K562 (cell line): Measurements from ENCODE around the gene RNF227. TPM values are rescaled to one million over a fixed set of nuclear protein-coding genes. Genes with fewer than 3 reads are reported as not detected.

Experiments
- E2F8 ChIP-seq: fragments of 450-650 bp; IDR thresholded peaks from 2 replicates; pipeline ENCODE4 v1.7.1; 2018; ENCODE audit warnings: mild to moderate bottlenecking, low read depth; ENCODE audit not compliant: partially characterized antibody
- GATAD2B ChIP-seq: fragments of 450-650 bp; IDR thresholded peaks from 2 replicates; pipeline ENCODE4 v1.6.1; 2017; ENCODE audit warnings: mild to moderate bottlenecking, borderline replicate concordance
- MGA ChIP-seq: fragments of 450-650 bp; IDR thresholded peaks from 2 replicates; pipeline ENCODE4 v1.6.1; 2016; ENCODE audit warnings: mild to moderate bottlenecking, moderate library complexity
- NRF1 ChIP-seq, 2 experiments: fragments of 450-650 bp; IDR thresholded peaks in 1 of 2; conservative IDR thresholded peaks in 1 of 2; 2 replicates each; pipeline ENCODE4 v1.6.1; 2014; ENCODE audit warnings: mild to moderate bottlenecking in 2 of 2
- PYGO2 ChIP-seq: fragments of 450-650 bp; IDR thresholded peaks from 2 replicates; pipeline ENCODE4 v1.6.1; 2016; ENCODE audit warnings: mild to moderate bottlenecking, missing genetic modification characterization, moderate library complexity, missing compliant biosample characterization
- RBM39 ChIP-seq: fragments of 200-400 bp; formaldehyde crosslinking; optimal IDR thresholded peaks from 2 replicates; pipeline ENCODE3; 2018; ENCODE audit warnings: low read depth, low read length
- ZBTB11 ChIP-seq, 3 experiments: fragments of 200-800 bp in 1 of 3; fragments of 250-450 bp in 1 of 3; fragments of 450-650 bp in 1 of 3; sonication (Bioruptor Pico) in 1 of 3; sonication (Bioruptor generic) in 1 of 3; formaldehyde crosslinking in 1 of 3; IDR thresholded peaks; 2 replicates each; pipeline versions ENCODE4 v1.6.1 to v1.8.0; 2016 to 2022; ENCODE audit warnings: mild to moderate bottlenecking in 2 of 3, missing genetic modification characterization in 2 of 3, missing compliant biosample characterization in 1 of 3, moderate library complexity in 1 of 3
- polyA plus RNA-seq, 8 experiments: library from polyadenylated mRNA; depleted of rRNA in 4 of 8; stranded (reverse) in 5 of 8; unstranded in 3 of 8; fragments of >200 nt; fragmentation: Nextera tagmentation in 2 of 8; fragmentation: Illumina TruSeq in 1 of 8; extraction: Ambion mirVana in 2 of 8; extraction: Trizol in 1 of 8; gene quantifications; 2 replicates each; pipeline versions ENCODE4 v1.2.1 to v1.2.3, GENCODE V29; 2011 to 2014; ENCODE audit warnings: inconsistent platforms in 1 of 8, missing spikeins in 1 of 8
- total RNA-seq, 7 experiments: library from RNA; depleted of rRNA in 6 of 7; stranded (reverse); fragments of >200 nt in 6 of 7; fragmentation: Illumina TruSeq in 2 of 7; extraction: Trizol in 2 of 7; gene quantifications; 2 replicates each; pipeline versions ENCODE4 v1.2.1 to v1.2.3, GENCODE V29; 2011 to 2021; ENCODE audit warnings: low replicate concordance in 1 of 7

Gene RNF227
- total and polyA plus RNA-seq, 9 of the 15 experiments (the other 6 are each of a cell fraction or from before 2014, with no cell fraction given), result 1.1 to 6.7 (median 2.3) TPM

- peak in 1 of 3 experiments; percentile 72; a peak in 1 of 6 replicates for TF ChIP-seq ZBTB11 (CRISPR knock-in tag; IDR thresholded peaks at IDR 0.05)
- TF ChIP-seq MGA, result peak; percentile 98
- 0 out of 2 replicates have a peak, but pooled peaks have one; percentile 35 for TF ChIP-seq GATAD2B
- no peak for TF ChIP-seq RBM39
- TF ChIP-seq NRF1 (conservative IDR thresholded peaks at IDR 0.05 in 1 of 2, IDR thresholded peaks at IDR 0.05 in 1 of 2), result peak; percentile 90 to 93
- TF ChIP-seq E2F8, result peak; percentile 2
- no peak for TF ChIP-seq PYGO2
Measured at GRCh38 chr17:7915611-7916384, at the start of gene RNF227 (continued).
